OCI-LY3 (cell line): ENCODE data around the gene DNAL1.

Source experiments
- EZH2phosphoT487 ChIP-seq: fragments of 200-600 bp; shearing (Covaris generic); IDR thresholded peaks from 2 replicates; pipeline ENCODE4 v1.6.1; 2018; ENCODE audit warnings: antibody characterized with exemption, mixed run types, low read depth
- TF ChIP-seq, protein P1 (sequence below): fragments of 200-600, 300-600 bp; sonication (generic); IDR thresholded peaks from 2 replicates; pipeline ENCODE4 v1.5.1; 2014; ENCODE audit warnings: antibody characterized with exemption, low read length, low read depth

DNA sequence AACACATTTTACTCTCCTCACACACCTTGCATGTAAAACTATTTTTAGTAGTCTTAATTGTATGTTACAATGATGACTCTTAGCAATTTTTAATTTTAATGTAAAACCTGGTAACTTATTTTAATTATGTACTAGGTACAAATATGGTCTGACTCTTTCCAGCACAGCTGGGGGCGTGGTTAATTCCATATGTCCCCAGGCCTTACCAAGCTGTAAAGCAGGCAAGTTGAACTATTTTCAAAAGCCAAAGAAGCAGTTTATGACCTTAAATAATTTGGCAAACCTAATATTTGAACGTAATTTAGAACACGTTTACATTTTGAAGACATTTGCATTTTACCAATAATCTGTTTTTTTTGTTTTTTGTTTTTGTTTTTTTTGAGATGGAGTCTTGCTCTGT lies 41.8 kb upstream of the DNAL1 start:
- TF ChIP-seq, protein P1, sequence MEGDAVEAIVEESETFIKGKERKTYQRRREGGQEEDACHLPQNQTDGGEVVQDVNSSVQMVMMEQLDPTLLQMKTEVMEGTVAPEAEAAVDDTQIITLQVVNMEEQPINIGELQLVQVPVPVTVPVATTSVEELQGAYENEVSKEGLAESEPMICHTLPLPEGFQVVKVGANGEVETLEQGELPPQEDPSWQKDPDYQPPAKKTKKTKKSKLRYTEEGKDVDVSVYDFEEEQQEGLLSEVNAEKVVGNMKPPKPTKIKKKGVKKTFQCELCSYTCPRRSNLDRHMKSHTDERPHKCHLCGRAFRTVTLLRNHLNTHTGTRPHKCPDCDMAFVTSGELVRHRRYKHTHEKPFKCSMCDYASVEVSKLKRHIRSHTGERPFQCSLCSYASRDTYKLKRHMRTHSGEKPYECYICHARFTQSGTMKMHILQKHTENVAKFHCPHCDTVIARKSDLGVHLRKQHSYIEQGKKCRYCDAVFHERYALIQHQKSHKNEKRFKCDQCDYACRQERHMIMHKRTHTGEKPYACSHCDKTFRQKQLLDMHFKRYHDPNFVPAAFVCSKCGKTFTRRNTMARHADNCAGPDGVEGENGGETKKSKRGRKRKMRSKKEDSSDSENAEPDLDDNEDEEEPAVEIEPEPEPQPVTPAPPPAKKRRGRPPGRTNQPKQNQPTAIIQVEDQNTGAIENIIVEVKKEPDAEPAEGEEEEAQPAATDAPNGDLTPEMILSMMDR: no peak
- TF ChIP-seq EZH2phosphoT487: no peak
